HG03439 (cell line): Measurements from ENCODE around the gene COL25A1.
"Not testable (repeated sequence)": the region's sequence is repeated elsewhere in the genome, so short reads cannot be mapped to it uniquely, and the experiment has no call there.

ENCODE experiments used
- ATAC-seq: cut with Tn5 transposase; IDR thresholded peaks from one replicate; pipeline ENCODE4 v1.9.1; 2021; ENCODE audit warnings: mild to moderate bottlenecking, moderate library complexity; ENCODE audit not compliant: unreplicated experiment

Gene COL25A1

DNA sequence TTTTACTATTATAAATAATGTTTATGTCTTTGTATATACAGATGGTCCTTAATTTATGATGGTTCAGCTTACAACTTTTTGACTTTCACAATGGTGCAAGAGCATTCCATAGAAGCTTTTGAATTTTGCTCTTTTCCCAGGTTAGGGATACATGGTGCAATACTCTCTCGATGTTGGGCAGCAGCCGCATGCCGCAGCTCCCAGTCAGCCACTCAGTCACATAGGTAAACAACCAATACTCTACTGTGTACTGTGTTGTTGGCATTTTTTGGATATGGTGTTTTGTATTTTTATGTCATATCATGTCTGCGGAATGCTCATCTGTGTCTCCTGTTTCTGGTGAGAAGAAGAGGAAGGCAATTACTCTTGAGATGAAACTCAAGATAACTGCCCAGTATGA lies 281.6 kb downstream of the COL25A1 start:
- no peak for ATAC-seq

DNA sequence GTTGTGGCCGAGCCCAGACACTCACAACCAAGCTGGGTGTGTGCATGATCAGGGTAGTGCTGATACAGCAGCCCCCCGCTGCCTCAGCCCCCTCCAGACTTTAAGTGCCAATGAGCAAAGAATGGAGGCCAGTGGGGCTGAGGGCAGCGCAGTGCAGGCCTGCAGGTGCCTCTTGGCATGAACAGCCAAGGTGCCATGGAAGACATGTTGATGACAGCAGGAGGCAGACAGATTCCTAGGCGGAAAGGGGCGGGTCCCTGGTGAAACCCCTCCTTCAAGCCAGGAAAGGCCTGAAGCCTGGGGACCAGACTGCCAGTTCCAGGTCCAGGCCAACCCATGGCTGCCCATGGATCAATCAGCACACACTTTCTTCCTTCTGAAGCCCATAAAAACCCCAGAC lies 286.3 kb downstream of the COL25A1 start:
- no peak for ATAC-seq

DNA sequence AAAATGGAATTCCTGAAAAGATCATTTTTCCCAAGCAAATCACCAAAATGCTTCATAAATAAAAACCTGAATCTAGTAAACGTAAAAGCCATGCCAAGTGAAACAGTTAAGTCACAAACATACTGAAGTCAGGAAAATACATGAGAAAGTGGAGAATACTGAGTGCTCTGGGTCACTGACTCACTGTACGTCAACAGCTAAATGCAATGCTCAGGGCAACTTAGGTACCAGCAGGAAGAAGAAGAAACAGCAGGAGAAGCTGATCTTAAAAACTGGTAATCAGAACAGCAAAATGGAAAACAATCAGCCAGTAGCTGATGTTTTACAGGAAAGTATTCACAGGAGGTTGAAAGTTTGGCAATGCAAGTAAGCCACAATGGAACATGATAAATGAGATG lies 287.0 kb downstream of the COL25A1 start:
- ATAC-seq: no peak

DNA sequence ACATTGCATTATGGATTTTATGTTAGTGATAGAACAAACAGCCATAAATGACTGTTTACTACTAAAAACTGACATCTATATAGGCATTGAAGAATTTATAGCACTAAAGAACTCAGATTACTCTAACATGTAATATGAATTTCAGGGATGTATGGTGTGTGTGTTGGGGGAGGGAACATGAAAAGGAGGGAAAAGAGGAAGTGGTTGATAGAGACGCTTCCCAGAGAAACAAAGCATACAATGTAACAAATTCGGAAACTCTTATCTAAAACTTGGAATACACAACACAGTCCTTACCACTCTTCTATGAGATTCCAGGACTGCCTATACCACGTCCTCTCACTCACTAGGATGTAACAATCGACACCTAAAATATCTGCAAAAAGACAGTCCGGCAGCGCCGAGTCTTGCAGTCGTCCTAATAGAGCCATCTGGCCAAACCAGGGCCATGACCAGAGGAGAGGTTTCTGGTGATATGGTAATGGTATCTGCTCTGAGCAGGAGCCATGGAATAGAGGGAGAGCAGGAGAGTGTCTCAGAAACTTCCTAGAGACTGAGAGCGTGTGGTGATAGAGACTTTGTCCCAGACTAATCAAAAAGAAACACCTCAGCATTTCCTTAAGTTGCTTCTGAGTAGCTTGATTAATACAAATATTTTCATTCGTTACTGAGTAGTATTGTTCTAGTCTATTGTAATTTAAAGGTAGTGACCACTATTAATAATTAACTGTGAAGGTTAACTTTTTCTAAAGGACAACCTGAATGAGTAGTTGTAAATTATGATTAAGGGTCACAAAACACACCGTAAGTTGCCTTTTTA lies 287.7 kb downstream of the COL25A1 start:
- no peak for ATAC-seq

DNA sequence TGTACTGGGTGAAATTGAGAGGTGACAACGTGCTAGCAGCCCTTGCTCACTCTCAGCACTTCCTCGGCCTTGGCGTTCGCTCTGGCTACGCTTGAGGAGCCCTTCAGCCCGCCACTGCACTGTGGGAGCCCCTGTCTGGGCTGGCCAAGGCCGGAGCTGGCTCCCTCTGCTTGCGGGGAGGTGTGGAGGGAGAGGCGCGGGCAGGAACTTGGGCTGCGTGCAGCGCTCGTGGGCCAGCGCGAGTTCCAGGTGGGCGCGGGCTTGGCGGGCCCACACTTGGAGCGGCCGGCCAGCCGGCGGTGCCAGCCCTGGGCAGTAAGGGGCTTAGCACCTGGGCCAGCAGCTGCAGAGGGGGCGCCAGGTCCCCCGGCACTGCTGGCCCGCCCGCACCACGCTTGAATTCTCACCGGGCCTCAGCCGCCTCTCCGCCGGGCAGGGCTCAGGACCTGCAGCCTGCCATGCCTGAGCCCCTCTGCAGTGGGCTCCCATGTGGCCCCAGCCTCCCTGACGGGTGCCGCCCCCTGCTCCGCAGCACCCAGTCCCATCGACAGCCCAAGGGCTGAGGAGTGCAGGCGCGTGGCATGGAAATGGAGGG lies 290.1 kb downstream of the COL25A1 start:
- no peak for ATAC-seq

DNA sequence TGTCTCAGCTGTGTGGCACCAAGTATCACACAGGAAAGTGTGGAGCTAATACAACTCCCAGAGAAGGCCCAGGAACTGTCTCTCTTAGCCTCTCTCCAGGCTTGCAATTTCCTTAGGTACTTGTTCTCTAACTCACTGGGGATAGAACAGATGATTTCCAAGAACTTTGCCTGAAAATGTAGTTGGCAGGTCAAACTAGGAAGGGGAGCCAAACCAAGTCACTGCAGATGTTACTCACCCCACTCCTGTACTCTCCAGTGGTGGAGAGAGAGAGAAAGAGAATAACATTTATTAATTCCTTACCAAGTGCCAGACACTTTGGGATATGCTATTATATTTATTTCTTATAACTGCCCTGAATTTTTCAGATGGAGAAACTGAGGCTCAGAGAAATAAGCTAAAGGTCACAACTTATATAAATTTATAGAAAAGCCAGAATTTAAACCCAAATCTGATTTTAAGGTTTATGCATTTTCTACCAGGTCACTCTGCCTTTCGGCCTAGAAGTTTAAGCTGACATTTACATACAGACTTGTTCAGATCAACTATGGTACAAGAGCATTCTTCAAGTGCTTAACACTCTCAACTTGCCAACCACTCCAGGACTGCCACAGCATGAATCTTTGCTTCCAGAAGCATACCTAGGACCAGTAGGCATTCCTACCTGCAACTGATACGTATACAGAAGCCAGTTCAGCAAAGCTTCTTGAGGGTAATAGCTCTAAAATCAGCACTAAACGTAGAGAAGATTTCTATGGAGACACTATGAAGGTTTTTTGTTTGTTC lies 291.0 kb downstream of the COL25A1 start:
- ATAC-seq: no peak

DNA sequence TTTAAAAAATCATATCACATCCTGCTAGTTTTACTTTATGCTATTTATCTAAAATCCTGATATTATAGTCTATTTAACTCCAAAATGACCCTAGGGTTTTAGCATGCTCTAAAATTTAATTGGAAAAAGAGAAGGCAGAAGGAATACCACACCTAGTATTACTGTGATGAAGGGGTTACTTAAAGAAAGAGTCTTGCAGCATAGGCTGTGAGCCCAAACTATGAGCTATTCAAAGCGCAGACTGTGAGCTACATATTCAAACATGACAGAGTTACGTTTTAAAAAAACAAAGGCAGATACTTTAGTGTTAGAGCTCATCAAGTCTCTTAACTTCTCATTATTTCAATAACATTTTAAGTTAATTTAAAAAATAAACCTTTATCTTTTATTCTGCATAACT lies 291.9 kb downstream of the COL25A1 start:
- ATAC-seq: no peak

DNA sequence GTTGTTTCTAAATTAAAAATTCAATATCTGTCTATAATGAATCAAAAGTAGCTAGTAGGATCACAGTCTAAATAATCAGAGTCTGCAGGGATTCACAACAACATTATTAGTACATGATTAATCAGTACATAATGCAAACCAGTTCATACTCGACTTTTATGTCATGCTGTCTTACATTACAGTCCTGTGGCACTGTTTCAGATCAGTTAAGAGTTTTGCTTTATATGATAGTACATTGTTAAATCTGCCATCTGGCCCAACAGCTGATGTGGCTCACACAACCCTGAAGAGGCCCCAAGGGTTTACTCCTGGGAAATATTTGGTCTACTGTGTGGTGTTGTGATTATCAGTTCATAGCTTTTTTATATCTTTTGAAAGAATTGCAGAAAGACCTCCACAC lies 292.5 kb downstream of the COL25A1 start:
- no peak for ATAC-seq

DNA sequence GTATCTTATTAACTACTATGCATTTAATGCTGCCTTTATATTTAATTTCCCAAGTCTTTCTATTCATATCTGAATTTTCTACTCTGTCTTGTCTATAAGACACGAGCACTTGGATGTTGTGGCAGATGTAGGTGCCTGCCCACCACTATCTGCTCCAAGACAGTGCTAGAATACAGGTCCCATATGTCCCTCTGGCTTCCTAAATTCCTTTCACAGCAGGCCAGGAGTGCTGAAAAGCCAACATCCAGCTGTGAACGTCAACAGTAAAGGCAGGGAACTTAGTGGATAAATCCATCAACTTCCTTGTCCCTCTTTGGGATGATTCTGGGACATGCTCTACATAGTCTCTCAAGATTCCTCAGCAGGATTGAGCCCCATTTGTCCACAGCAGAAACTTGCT lies 294.5 kb downstream of the COL25A1 start:
- ATAC-seq: no peak

DNA sequence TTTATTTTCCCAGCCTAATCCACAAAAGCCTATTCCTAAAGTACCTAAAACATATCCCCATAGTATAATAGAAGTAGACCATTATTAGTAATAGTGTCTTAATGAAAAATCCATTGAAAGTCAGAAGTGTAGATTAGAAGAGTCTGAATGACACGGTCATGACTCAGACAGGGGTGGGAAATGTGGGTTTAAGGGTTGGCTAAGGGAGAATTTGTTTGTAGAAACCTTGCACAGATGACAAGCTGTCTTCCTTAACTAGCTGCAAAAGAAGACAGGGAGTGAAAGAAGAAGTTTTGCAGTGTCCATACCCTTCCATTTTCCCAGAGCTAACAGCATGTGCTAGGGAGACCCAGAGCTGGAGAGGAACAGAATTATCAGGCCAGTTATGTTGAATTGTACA lies 296.9 kb downstream of the COL25A1 start:
- ATAC-seq: no peak

DNA sequence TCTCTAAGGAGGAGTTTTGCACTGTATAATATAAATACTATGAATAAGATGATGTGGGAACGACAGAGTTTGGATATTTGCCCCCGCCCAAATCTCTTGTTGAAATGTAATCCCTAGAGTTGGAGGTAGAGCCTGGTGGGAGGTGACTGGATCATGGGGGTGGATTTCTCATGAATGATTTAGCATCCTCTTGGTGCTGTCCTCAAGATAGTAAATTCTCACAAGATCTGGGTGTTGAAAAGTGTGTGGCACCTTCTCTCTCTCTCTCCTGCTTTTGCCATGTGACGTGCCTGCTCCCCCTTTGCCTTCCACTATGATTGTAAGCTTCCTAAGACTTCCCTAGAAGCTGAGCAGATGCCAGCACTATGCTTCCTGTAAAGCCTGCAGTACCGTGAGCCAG lies 298.0 kb downstream of the COL25A1 start:
- ATAC-seq: no peak

DNA sequence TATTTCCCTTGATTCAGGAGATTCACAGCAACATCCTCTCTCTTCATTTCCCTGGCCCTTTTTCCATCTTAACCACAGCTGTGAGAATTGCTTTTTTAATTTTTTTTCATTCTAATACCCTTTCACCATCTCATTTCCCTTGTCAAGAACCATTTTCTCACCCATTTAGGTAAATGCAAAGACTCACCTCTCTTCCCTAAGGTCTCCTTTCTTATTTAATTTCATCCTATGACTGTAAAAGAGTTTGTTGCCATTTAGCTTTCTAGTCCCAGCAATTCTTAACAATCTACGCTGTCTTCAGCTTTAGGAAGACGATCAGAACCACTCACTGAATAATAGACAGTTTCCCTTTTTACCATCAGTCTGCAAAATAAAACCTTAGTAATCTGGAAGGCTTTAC lies 298.5 kb downstream of the COL25A1 start:
- ATAC-seq: no peak

DNA sequence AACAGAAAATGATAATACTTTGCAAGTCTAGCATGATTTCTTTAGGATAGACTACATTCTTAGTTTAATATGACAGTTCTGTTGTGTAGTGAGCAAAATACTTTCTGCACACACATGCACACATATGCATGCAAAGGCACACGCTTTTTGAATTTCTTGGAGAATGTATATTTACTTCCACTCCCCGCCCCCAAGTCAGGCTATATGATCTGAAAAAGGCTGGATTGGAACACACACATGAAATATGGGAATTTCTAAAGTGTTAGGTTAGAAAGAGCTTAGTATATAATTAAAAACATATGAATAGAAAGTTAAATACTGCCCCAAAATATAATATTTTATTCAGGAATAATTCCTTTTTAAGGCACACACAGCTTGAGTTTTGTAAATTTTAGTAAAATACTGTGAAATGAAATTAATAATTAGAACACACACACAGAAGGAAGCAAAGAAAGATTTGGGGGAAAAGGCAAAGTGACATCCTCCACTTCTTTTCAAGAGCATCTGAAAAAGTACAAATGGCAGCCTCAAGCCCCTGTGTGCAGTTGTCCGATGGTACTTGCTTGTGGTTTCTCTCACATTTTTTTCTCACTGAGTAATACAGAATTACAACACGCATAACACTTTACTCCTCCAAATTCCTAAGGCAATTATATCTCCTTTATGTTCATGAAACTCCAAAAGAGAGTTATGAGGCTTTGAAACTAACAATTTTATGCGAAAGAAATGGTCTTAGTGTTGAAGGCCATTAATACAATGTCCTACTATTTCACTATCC lies 310.7 kb downstream of the COL25A1 start:
- ATAC-seq: no peak

DNA sequence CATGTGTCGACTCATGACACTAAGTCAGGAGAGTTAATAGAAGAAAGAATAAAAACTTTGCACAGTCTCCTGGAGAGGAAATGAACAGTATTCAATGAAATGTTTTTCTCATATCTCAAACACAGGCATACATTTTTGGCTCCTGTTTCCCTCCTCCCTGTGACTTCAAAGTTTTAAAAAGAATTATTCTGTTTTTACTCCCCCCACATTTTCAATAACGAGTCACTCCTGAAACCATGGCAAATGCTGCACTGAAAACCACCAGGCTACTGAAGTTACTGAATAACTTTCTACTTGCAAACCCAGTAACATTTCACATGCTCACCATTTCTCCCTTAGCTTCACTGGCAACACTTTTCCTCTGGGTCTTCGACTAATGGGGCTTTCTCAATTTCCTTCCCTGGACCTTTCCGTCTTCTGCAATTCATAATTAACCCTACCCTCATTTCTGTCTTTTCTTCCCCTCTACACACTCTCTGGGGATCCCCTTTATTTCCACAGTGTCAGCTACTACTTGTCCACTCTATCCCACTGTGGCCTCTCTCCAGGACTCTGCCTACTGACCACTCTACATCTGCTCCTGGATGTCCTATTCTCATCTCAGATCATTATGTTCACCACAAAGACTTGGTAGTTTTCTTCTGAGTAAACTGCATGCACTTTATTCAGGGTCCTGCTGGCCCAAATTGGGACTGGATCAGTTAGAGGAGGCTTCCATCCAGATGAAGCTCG lies 313.8 kb downstream of the COL25A1 start:
- ATAC-seq: no peak

DNA sequence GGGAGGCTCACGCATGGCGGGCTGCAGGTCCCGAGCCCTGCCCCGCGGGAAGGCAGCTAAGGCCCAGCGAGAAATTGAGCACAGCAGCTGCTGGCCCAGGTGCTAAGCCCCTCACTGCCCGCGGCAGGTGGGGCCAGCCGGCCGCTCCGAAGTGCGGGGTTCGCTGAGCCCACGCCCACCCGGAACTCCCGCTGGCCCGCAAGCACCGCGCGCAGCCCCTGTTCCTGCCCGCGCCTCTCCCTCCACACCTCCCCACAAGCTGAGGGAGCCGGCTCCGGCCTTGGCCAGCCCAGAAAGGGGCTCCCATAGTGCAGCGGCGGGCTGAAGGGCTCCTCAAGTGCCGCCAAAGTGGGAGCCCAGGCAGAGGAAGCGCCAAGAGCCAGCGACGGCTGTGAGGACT lies 318.0 kb downstream of the COL25A1 start:
- ATAC-seq: not testable (repeated sequence)

DNA sequence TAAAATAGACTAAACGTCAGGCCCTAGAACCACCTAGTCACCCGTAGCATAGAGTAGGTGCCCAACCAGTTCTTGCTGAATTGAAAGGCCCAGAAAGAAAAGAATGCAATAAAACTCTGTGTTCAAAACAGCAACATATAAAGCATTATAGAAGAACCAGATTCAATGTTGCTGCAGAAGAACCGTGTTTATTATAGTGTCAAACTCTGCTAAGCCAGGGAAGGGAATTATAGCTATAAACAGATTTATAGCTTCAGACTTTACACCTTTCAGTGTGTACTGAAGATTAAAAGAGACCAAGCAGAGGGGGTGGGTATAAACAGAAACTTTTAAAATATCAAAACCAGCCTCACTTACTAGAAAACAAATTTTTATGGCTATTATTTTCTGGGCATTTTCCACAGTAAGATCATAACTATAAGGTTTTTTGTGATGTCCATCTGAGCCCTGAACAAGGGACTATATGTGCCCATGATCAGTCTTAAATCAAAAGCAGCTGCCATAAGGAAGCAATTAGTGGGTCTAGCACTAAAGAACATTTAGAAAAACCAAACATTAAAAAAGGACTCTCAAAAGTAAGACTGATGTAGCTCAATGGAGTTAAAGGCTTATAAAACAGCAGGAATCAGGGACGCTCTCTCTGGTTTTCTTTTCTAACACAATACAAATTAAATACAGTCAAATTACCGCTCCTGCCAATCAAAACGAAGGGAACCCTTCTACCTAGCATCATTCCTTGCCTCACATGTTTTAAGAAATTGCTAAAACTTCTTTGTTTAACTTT lies 319.9 kb downstream of the COL25A1 start:
- no peak for ATAC-seq

DNA sequence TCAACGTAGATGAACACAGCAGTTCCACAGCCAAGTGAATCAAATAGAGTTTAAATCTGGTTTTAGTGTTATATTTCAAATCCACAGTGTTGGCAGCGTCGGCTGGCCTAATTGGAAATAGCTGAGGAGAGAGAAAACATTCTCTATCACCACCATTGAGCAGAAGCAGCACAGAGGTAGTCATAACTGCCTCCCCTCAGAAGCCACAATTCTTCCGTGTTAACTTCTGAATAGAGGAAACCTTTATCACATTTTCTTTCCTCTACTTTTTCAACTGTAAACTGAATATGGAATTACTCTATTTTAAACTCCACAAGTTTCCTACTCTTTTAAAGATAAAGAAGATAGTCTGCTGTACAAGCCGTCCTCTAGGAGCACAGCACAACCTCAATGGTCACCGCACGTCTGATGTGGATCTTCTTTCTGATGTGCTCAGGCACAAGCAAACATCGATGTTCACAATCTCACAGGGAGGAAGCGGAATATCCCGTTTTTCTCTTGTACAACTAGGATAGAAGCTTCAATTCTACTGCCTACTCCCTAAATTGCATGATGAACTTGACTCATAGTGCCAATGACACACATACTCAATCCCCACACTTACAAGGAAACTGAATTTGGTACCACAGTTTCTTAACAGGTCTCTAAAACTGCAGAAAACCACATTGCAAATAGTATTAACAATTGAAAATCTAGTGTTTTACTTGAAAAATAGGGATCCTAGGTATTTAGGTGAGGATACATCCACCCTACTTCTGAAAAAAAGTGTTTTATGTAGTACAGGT lies 321.8 kb downstream of the COL25A1 start:
- no peak for ATAC-seq

DNA sequence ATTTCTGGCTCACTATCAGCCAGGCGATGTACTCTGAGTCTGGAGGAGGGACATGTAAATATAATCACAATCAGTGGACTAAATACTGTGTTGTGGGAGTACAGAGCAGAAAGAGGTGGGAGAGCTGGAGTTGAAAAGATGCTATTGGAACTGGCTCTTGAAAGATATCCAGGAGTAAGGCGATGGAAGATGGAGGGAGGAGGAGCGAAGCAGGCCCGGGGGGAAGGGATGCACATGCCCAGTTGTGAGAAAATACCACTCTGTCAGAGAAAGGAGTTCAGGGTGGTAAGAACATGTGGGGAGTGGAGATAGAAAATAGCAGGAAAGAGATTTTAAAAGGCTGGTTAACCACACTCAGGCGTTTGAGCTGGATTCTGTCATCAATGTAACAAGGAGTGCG lies 322.7 kb downstream of the COL25A1 start:
- no peak for ATAC-seq

DNA sequence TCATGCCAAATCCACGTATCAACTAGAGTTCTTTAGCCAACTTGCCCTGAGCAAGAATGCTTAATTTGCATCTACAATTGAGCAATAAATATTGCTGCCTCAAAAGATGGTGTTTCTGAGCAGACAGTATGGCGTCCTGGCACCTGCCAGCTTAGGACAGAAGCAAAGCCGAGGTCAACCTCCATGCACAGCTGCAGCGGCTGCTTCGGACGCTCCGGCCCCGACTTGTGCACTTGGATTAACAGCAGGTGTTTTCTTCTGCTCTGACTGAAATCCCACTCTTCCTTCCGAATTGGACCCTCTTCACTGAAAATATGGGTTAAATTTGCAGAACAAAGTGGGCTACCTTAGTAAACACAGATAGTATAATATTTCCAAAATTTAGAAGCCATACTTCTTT lies 324.4 kb downstream of the COL25A1 start:
- ATAC-seq: no peak
